Parathyroid adenoma (tissue), 2 donors: ENCODE measurements around the gene FOXA1.

Experiments
- H2AFZ ChIP-seq: fragments of 300-600 bp; sonication (generic); one replicate; pipeline ENCODE4 v1.7.0; 2017; ENCODE audit warnings: antibody characterized with exemption, mild to moderate bottlenecking
- H3K27ac ChIP-seq: fragments of 300-600 bp; sonication (generic); one replicate; pipeline ENCODE4 v1.7.0; 2017
- H3K27me3 ChIP-seq: fragments of 300-600 bp; sonication (generic); one replicate; pipeline ENCODE4 v1.7.0; 2017; ENCODE audit warnings: low read length; ENCODE audit not compliant: control insufficient read depth, insufficient read depth
- H3K36me3 ChIP-seq: fragments of 300-600 bp; sonication (generic); one replicate; pipeline ENCODE4 v1.7.0; 2017; ENCODE audit warnings: low read length; ENCODE audit not compliant: control insufficient read depth, insufficient read depth
- H3K4me1 ChIP-seq: fragments of 300-600 bp; sonication (generic); one replicate; pipeline ENCODE4 v1.7.0; 2017; ENCODE audit warnings: control low read depth
- H3K4me2 ChIP-seq: fragments of 300-600 bp; sonication (generic); one replicate; pipeline ENCODE4 v1.7.0; 2017; ENCODE audit warnings: low read length
- H3K4me3 ChIP-seq: fragments of 300-600 bp; sonication (generic); one replicate; pipeline ENCODE4 v1.7.0; 2017; ENCODE audit warnings: low read depth, low read length
- H3K79me2 ChIP-seq: fragments of 300-600 bp; sonication (generic); one replicate; pipeline ENCODE4 v1.7.0; 2017; ENCODE audit warnings: control low read depth
- H3K9ac ChIP-seq: fragments of 300-600 bp; sonication (generic); one replicate; pipeline ENCODE4 v1.7.0; 2017; ENCODE audit warnings: mild to moderate bottlenecking
- H3K9me3 ChIP-seq: fragments of 300-600 bp; sonication (generic); one replicate; pipeline ENCODE4 v1.7.0; 2017; ENCODE audit warnings: low read length; ENCODE audit not compliant: control insufficient read depth
- TF ChIP-seq, protein P1 (sequence below): fragments of 300-600 bp; sonication (generic); IDR thresholded peaks from one replicate; pipeline ENCODE4 v1.7.0; 2017; ENCODE audit warnings: antibody characterized with exemption, mild to moderate bottlenecking
- donor health status: primary hyperparathyroidism.

Gene FOXA1

DNA sequence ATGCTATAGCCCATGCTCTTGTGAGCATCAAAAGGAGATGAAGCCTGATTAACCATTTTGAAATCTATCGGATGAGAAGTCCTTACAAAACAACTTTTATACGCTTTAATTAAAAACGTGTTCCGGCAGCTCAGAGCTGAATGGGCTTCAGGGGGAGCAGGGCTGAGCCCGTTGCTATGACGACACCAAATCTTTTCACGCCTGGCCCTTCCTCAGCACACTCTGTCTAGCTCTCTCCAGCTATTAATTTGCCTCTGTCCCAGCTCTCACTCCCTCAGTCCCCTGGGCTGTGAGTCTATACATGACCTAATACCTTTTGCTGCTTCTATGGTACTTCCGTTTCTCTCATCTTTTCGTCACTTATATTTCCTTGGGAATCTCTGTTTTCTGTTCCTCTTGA is 15.8 kb downstream of the FOXA1 start:
- TF ChIP-seq, protein P1, sequence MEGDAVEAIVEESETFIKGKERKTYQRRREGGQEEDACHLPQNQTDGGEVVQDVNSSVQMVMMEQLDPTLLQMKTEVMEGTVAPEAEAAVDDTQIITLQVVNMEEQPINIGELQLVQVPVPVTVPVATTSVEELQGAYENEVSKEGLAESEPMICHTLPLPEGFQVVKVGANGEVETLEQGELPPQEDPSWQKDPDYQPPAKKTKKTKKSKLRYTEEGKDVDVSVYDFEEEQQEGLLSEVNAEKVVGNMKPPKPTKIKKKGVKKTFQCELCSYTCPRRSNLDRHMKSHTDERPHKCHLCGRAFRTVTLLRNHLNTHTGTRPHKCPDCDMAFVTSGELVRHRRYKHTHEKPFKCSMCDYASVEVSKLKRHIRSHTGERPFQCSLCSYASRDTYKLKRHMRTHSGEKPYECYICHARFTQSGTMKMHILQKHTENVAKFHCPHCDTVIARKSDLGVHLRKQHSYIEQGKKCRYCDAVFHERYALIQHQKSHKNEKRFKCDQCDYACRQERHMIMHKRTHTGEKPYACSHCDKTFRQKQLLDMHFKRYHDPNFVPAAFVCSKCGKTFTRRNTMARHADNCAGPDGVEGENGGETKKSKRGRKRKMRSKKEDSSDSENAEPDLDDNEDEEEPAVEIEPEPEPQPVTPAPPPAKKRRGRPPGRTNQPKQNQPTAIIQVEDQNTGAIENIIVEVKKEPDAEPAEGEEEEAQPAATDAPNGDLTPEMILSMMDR, result no peak
- Histone ChIP-seq H3K36me3 (no peaks in the 10 kb centered on the region), H3K27me3 (peaks cover 4% of the 10 kb centered on the region), H3K4me3 (no peak overlapping the region), H2AFZ (no peak overlapping the region), H3K79me2 (no peaks in the 10 kb centered on the region), H3K9ac (no peak overlapping the region), H3K4me2 (no peak overlapping the region), H3K4me1 (no peaks in the 10 kb centered on the region), H3K27ac (no peak overlapping the region), H3K9me3 (no peaks in the 10 kb centered on the region)

DNA sequence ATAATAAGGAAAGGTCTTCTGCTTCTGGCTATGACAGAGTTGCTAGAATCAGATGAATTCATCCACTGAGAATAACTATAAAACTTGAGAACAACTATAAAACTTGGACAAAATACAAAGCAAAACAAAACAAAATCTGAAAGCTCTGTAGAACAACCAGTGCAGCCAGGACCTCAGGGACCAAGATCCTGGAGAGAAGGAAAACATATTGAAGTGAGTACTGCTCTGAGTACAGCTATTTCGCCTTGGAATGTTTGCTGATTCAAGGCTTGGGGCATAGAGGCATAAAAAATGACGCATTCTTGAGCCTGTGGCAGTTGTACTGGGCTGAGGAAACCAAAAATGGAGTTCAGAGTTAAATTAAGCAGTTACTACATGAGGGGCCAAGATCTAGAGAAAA is 21.7 kb downstream of the FOXA1 start:
- peaks cover 5% of the 10 kb centered on the region for H3K27me3 ChIP-seq
- H3K9me3 ChIP-seq, result no peaks in the 10 kb centered on the region
- no peak overlapping the region for H3K9ac ChIP-seq
- no peak overlapping the region for H3K4me3 ChIP-seq
- no peak overlapping the region for H3K27ac ChIP-seq
- H3K4me1 ChIP-seq, result no peaks in the 10 kb centered on the region
- H3K36me3 ChIP-seq, result no peaks in the 10 kb centered on the region
- TF ChIP-seq, protein P1, result no peak
- no peak overlapping the region for H2AFZ ChIP-seq
- H3K4me2 ChIP-seq, result no peak overlapping the region
- no peaks in the 10 kb centered on the region for H3K79me2 ChIP-seq

DNA sequence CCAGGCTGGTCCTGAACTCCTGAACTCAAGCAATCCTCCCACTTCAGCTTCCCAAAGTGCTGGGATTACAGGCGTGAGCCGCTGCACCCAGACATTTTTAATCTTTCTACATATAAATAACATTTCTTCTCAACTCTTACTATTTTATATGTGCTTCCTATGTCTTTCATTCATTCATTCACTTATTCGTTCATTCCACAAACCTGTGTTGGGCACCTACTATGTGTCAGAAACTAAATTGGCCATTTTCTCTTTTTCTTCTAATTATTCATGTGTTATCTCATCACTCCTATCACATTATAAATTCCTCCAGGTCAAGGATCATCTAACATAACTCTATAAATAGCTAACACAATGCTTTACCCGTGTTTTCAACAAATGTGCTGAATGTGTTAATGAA is 23.7 kb downstream of the FOXA1 start:
- Histone ChIP-seq H3K4me2 (no peak overlapping the region), H3K36me3 (no peaks in the 10 kb centered on the region)

DNA sequence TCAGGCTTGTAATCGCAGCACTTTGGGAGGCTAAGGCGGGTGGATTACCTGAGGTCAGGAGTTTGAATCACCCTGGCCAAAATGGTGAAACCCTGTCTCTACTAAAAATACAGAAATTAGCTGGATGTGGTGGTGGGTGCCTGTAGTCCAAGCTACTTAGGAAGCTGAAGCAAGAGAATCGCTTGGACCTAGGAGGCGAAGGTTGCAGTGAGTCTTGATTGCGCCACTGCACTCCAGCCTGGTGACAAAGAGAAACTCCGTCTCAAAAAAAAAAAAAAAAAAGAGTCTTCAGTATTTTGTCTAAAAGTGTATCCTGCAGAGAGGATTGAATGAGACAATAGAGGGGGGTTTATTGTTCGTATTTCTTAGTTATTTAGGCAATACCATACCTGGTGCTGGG is 25.3 kb downstream of the FOXA1 start:
- H3K9me3 ChIP-seq, result no peaks in the 10 kb centered on the region
- H3K27ac ChIP-seq, result no peak overlapping the region
- peaks cover 3% of the 10 kb centered on the region for H3K27me3 ChIP-seq
- H3K9ac ChIP-seq, result no peak overlapping the region
- no peak overlapping the region for H2AFZ ChIP-seq
- no peak overlapping the region for H3K4me2 ChIP-seq
- H3K79me2 ChIP-seq, result no peaks in the 10 kb centered on the region
- H3K4me1 ChIP-seq, result no peaks in the 10 kb centered on the region
- TF ChIP-seq, protein P1, result no peak
- no peaks in the 10 kb centered on the region for H3K36me3 ChIP-seq
- no peak overlapping the region for H3K4me3 ChIP-seq

More for the DNA sequence above, 23.7 kb downstream of the FOXA1 start:
- Histone ChIP-seq H3K9me3 (no peaks in the 10 kb centered on the region), H3K27me3 (peaks cover 3% of the 10 kb centered on the region), H3K27ac (no peak overlapping the region), H3K79me2 (no peaks in the 10 kb centered on the region), H3K9ac (no peak overlapping the region), H3K4me1 (no peaks in the 10 kb centered on the region), H3K4me3 (no peak overlapping the region), H2AFZ (no peak overlapping the region)
- TF ChIP-seq, protein P1, result no peak

DNA sequence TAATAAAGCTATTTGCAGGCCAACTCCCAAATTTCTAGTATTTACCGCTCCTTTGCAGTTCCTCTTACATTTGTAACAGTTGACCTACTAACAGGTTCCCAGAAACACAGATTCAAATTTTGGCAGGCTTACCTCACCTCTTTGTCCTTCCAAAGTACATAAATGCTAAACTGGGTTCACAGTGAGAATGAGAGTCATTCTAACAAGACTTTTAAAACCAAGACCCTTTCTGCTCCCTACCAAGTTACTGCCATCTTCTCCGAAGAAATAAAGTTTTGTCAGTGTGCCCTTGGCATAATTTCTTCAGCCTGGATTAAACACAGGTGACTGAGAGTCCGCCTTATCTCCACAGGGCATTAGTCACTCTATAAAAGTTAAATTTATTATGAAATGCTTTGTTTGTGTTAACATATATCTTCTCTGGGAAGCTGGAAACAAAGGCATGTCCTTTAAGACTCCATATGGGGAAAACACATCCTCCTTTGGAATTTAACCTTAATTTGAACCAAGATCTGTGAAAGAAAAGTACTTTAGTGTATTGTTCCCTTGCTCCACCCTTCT is 28.2 kb downstream of the FOXA1 start:
- Histone ChIP-seq H3K27ac (no peak overlapping the region), H3K4me2 (no peak overlapping the region), H3K27me3 (no peaks in the 10 kb centered on the region), H2AFZ (no peak overlapping the region), H3K79me2 (no peaks in the 10 kb centered on the region), H3K9ac (no peak overlapping the region), H3K4me3 (no peak overlapping the region), H3K9me3 (no peaks in the 10 kb centered on the region), H3K4me1 (no peaks in the 10 kb centered on the region), H3K36me3 (no peaks in the 10 kb centered on the region)
- TF ChIP-seq, protein P1, result no peak
